H9 (cell line): ENCODE results near the gene UVRAG. TPM values are rescaled to one million over a fixed set of nuclear protein-coding genes. Genes with fewer than 3 reads are reported as not detected.

Experiments used
- DNase-seq: peaks from one replicate; pipeline ENCODE4 v3.0.0-alpha.2; 2017
- H2AFZ ChIP-seq: one replicate; pipeline ENCODE4 v1.6.1; 2013; ENCODE audit warnings: mild to moderate bottlenecking, low read length, control low read depth, moderate library complexity
- H2AK5ac ChIP-seq: 2 replicates; pipeline ENCODE4 v1.6.1; 2013; ENCODE audit warnings: low read length, control low read depth, mixed read lengths; ENCODE audit not compliant: insufficient read length
- H2BK120ac ChIP-seq: one replicate; pipeline ENCODE4 v1.6.1; 2013; ENCODE audit warnings: low read depth, mild to moderate bottlenecking, low read length, control low read depth, inconsistent platforms; ENCODE audit not compliant: poor library complexity, severe bottlenecking
- H2BK12ac ChIP-seq: 2 replicates; pipeline ENCODE4 v1.6.1; 2013; ENCODE audit warnings: low read length, control low read depth, mixed read lengths, low read depth; ENCODE audit not compliant: insufficient read length
- H2BK15ac ChIP-seq: 2 replicates; pipeline ENCODE4 v1.6.1; 2013; ENCODE audit warnings: low read depth, low read length, control low read depth
- H2BK20ac ChIP-seq: one replicate; pipeline ENCODE4 v1.6.1; 2013; ENCODE audit warnings: low read depth, mild to moderate bottlenecking, low read length, control low read depth, inconsistent platforms; ENCODE audit not compliant: poor library complexity, severe bottlenecking
- H2BK5ac ChIP-seq: 2 replicates; pipeline ENCODE4 v1.6.1; 2013; ENCODE audit warnings: low read length, control low read depth, mixed read lengths; ENCODE audit not compliant: insufficient read length
- H3K14ac ChIP-seq: 2 replicates; pipeline ENCODE4 v1.6.1; 2013; ENCODE audit warnings: low read length, control low read depth; ENCODE audit not compliant: insufficient read depth
- H3K18ac ChIP-seq: 2 replicates; pipeline ENCODE4 v1.6.1; 2013; ENCODE audit warnings: low read depth, mild to moderate bottlenecking, mixed read lengths, low read length, control low read depth; ENCODE audit not compliant: insufficient read length
- H3K23ac ChIP-seq: 2 replicates; pipeline ENCODE4 v1.6.1; 2013; ENCODE audit warnings: low read length, control low read depth, mixed read lengths, low read depth; ENCODE audit not compliant: insufficient read length
- H3K23me2 ChIP-seq: 2 replicates; pipeline ENCODE4 v1.6.1; 2013; ENCODE audit warnings: low read depth, mild to moderate bottlenecking, mixed read lengths, low read length, control low read depth; ENCODE audit not compliant: insufficient read length, poor library complexity, severe bottlenecking
- H3K27ac ChIP-seq: 2 replicates; pipeline ENCODE4 v1.5.1; 2013; ENCODE audit warnings: low read length, control low read depth, mixed read lengths, low read depth; ENCODE audit not compliant: insufficient read length
- H3K27me3 ChIP-seq: 2 replicates; pipeline ENCODE4 v1.6.1; 2013; ENCODE audit warnings: low read length, control low read depth, inconsistent platforms; ENCODE audit not compliant: insufficient read depth
- H3K4ac ChIP-seq: 2 replicates; pipeline ENCODE4 v1.6.1; 2013; ENCODE audit warnings: low read depth, mild to moderate bottlenecking, control low read depth, inconsistent platforms, low read length, moderate library complexity
- H3K4me1 ChIP-seq: 2 replicates; pipeline ENCODE4 v1.6.1; 2013; ENCODE audit warnings: low read length, control low read depth, inconsistent platforms; ENCODE audit not compliant: insufficient read depth
- H3K4me2 ChIP-seq: 2 replicates; pipeline ENCODE4 v1.6.1; 2013; ENCODE audit warnings: low read length, control low read depth, mixed read lengths; ENCODE audit not compliant: insufficient read length, insufficient read depth
- H3K56ac ChIP-seq: 2 replicates; pipeline ENCODE4 v1.6.1; 2013; ENCODE audit warnings: low read depth, mild to moderate bottlenecking, mixed read lengths, low read length, control low read depth; ENCODE audit not compliant: insufficient read length
- H3K79me1 ChIP-seq: 2 replicates; pipeline ENCODE4 v1.6.1; 2013; ENCODE audit warnings: low read depth, mild to moderate bottlenecking, moderate library complexity, low read length, control low read depth, inconsistent platforms; ENCODE audit not compliant: insufficient read depth, poor library complexity, severe bottlenecking
- H3K79me2 ChIP-seq: 2 replicates; pipeline ENCODE4 v1.6.1; 2013; ENCODE audit warnings: low read length, control low read depth, inconsistent platforms; ENCODE audit not compliant: insufficient read depth
- H3K9ac ChIP-seq: 2 replicates; pipeline ENCODE4 v1.6.1; 2013; ENCODE audit warnings: low read length, control low read depth, mixed read lengths; ENCODE audit not compliant: insufficient read length; ENCODE audit errors: extremely low read depth
- H3K9me3 ChIP-seq: one replicate; pipeline ENCODE4 v1.6.1; 2013; ENCODE audit warnings: low read depth, low read length, inconsistent platforms; ENCODE audit not compliant: control insufficient read depth
- H3T11ph ChIP-seq: one replicate; pipeline ENCODE4 v1.6.1; 2013; ENCODE audit warnings: mild to moderate bottlenecking, low read length, control low read depth, inconsistent platforms
- H4K20me1 ChIP-seq: one replicate; pipeline ENCODE4 v1.6.1; 2013; ENCODE audit not compliant: control insufficient read depth, insufficient read length, insufficient read depth
- H4K5ac ChIP-seq: 2 replicates; pipeline ENCODE4 v1.6.1; 2013; ENCODE audit warnings: low read depth, mild to moderate bottlenecking, mixed read lengths, low read length, control low read depth; ENCODE audit not compliant: insufficient read length
- H4K8ac ChIP-seq: replicated peaks from 2 replicates; pipeline ENCODE4 v1.6.1; 2013; ENCODE audit warnings: low read length, control low read depth, mixed read lengths, low read depth; ENCODE audit not compliant: insufficient read length
- H4K91ac ChIP-seq: 2 replicates; pipeline ENCODE4 v1.6.1; 2013; ENCODE audit warnings: low read depth, mild to moderate bottlenecking, moderate library complexity, mixed read lengths, low read length, control low read depth; ENCODE audit not compliant: insufficient read length
- H3K27ac Mint-ChIP-seq, 3 experiments: 2 replicates in 2 of 3; 3 replicates in 1 of 3; pipeline ENCODE4 v1.8.0; 2020 to 2021; ENCODE audit warnings: mixed read lengths in 3 of 3, mild to moderate bottlenecking in 1 of 3, moderate library complexity in 1 of 3
- H3K27me3 Mint-ChIP-seq: 2 replicates; pipeline ENCODE4 v1.8.0; 2021; ENCODE audit warnings: low read depth, mild to moderate bottlenecking, moderate library complexity, mixed read lengths
- H3K36me3 Mint-ChIP-seq, 3 experiments: 2 replicates in 2 of 3; 3 replicates in 1 of 3; pipeline ENCODE4 v1.8.0; 2020 to 2021; ENCODE audit warnings: low read depth in 3 of 3, mixed read lengths in 3 of 3; ENCODE audit not compliant: insufficient read depth in 1 of 3
- H3K4me1 Mint-ChIP-seq, 2 experiments: 2 replicates each; pipeline ENCODE4 v1.8.0; 2020; ENCODE audit warnings: mixed read lengths in 2 of 2
- H3K4me3 Mint-ChIP-seq, 2 experiments: 2 replicates in 1 of 2; 3 replicates in 1 of 2; pipeline ENCODE4 v1.8.0; 2020 to 2021; ENCODE audit warnings: mild to moderate bottlenecking in 2 of 2, mixed read lengths in 2 of 2, moderate library complexity in 1 of 2
- H3K9me3 Mint-ChIP-seq, 2 experiments: 2 replicates in 1 of 2; 3 replicates in 1 of 2; pipeline ENCODE4 v1.8.0; 2020; ENCODE audit warnings: mild to moderate bottlenecking in 2 of 2, mixed read lengths in 2 of 2, moderate library complexity in 1 of 2
- CTCF ChIP-seq: fragments of 200-600 bp; sonication (generic); conservative IDR thresholded peaks from 3 replicates; pipeline ENCODE4 v1.8.0; 2021; ENCODE audit warnings: antibody characterized with exemption, mild to moderate bottlenecking
- WGBS: extraction: QIAGEN DNeasy Blood & Tissue Kit; methylation state at CpG from one replicate; pipeline ENCODE4 v1.1.7; 2013; ENCODE audit warnings: missing lambda C conversion rate, low lambda C conversion rate, mixed read lengths; ENCODE audit not compliant: insufficient read length; ENCODE audit errors: extremely low coverage; 5-methylcytosine and 5-hydroxymethylcytosine counted together
- total RNA-seq: library from RNA; stranded (reverse); gene quantifications from 2 replicates; pipeline ENCODE4 v1.2.1, GENCODE V29; 2021

Gene UVRAG
- total RNA-seq, 1 experiment from 2014 or later: 18.5 TPM

DNA sequence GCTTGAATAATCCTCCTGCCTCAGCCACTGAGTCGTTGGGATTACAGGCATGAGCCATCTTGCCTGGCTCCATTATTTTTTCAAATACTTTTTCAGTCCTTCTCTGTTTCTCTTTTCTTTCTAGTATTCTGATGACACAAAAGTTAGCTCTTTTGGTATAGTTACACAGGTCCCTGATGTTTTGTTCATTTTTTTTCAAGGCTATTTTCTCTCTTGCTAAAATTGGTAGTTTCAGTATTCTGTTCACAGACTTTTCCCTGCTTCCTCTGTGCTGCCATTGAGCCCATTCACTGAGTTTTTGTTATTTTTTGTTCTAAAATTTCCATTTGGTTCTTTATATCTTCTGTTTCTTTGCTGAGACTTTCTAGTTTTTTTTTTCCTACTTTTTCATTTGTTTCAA is 166.5 kb downstream of the UVRAG start:
- H3K27ac Mint-ChIP-seq: peak overlapping the region; percentile 12 to 55 (median 40); a peak in 3 of 7 replicates

More for the DNA sequence above, 166.5 kb downstream of the UVRAG start:
- Histone ChIP-seq H2BK20ac (no peak overlapping the region), H3K27me3 (no peaks in the 10 kb centered on the region), H4K5ac (no peak overlapping the region), H3K9ac (peak overlapping the region; percentile 1), H4K20me1 (no peaks in the 10 kb centered on the region), H3K4me2 (peak overlapping the region; percentile 58), H3K4ac (no peak overlapping the region), H2BK15ac (no peak overlapping the region), H3K4me1 (no peaks in the 10 kb centered on the region; the same call in 1 of the 2 replicates), H3K14ac (no peak overlapping the region), H4K8ac (no peak overlapping the region), H3T11ph (no peak overlapping the region), H3K56ac (no peak overlapping the region), H3K18ac (no peak overlapping the region), H3K23ac (no peak overlapping the region), H3K9me3 (no peaks in the 10 kb centered on the region), H2AFZ (no peak overlapping the region), H3K23me2 (no peaks in the 10 kb centered on the region), H2BK120ac (no peak overlapping the region), H3K79me1 (peaks cover 2% of the 10 kb centered on the region), H4K91ac (no peak overlapping the region), H2BK5ac (no peak overlapping the region), H2AK5ac (no peak overlapping the region), H3K27ac (no peak overlapping the region), H3K79me2 (peaks cover 7% of the 10 kb centered on the region; the same call in 1 of the 2 replicates), H2BK12ac (no peak overlapping the region)
- peaks cover 6 to 24% (median 22%) of the 10 kb centered on the region in 3 experiments; a peak in 6 of 7 replicates for H3K36me3 Mint-ChIP-seq
- peaks cover 19 to 26% of the 10 kb centered on the region in 2 experiments for H3K4me1 Mint-ChIP-seq
- DNase-seq: no peak
- peak overlapping the region; percentile 82 to 93 for H3K4me3 Mint-ChIP-seq
- TF ChIP-seq CTCF: no peak
- peaks cover 11% of the 10 kb centered on the region for H3K27me3 Mint-ChIP-seq
- H3K9me3 Mint-ChIP-seq: no peaks in the 10 kb centered on the region
- WGBS: no CpG with 5 or more reads among the region's 1 CpG
